HepG2 (cell line): ENCODE results near the gene RABGEF1. TPM values are rescaled to one million over a fixed set of nuclear protein-coding genes. Genes with fewer than 3 reads are reported as not detected.

ENCODE experiments used
- AKAP8 ChIP-seq: sonication (generic); formaldehyde crosslinking; IDR thresholded peaks from 2 replicates; pipeline ENCODE4 v1.5.1; 2020; ENCODE audit warnings: mild to moderate bottlenecking, missing genetic modification reagents
- ATF7 ChIP-seq, 2 experiments: fragments of 450-650 bp in 1 of 2; sonication (generic) in 1 of 2; formaldehyde crosslinking in 1 of 2; IDR thresholded peaks; 2 replicates each; pipeline versions ENCODE4 v1.4.0 to v1.6.1; 2016 to 2020; ENCODE audit warnings: antibody characterized with exemption in 1 of 2, mild to moderate bottlenecking in 1 of 2, missing genetic modification reagents in 1 of 2
- CBX5 ChIP-seq: sonication (generic); formaldehyde crosslinking; IDR thresholded peaks from 2 replicates; pipeline ENCODE4 v1.4.0; 2020; ENCODE audit warnings: missing genetic modification reagents, borderline replicate concordance
- CCAR2 ChIP-seq: fragments of 200-400 bp; formaldehyde crosslinking; optimal IDR thresholded peaks from 2 replicates; pipeline ENCODE3; 2018; ENCODE audit warnings: low read depth, mild to moderate bottlenecking, low read length, moderate library complexity
- CEBPG ChIP-seq: IDR thresholded peaks from 2 replicates; pipeline ENCODE4 v1.6.1; 2016
- EHMT2 ChIP-seq: fragments of 200-600 bp; sonication (generic); IDR thresholded peaks from 2 replicates; pipeline ENCODE4 v1.7.0; 2017; ENCODE audit warnings: antibody characterized with exemption, low read depth, low read length, borderline replicate concordance
- FOXM1 ChIP-seq: sonication (generic); formaldehyde crosslinking; IDR thresholded peaks from 2 replicates; pipeline ENCODE4 v1.5.0; 2020; ENCODE audit warnings: missing genetic modification reagents
- GATAD2A ChIP-seq: IDR thresholded peaks from 2 replicates; pipeline ENCODE4 v1.6.1; 2016
- MAF1 ChIP-seq: sonication (generic); formaldehyde crosslinking; IDR thresholded peaks from 2 replicates; pipeline ENCODE4 v1.5.0; 2020; ENCODE audit warnings: missing genetic modification reagents, borderline replicate concordance
- NFE2L1 ChIP-seq: sonication (generic); formaldehyde crosslinking; IDR thresholded peaks from 2 replicates; pipeline ENCODE4 v1.4.0; 2020; ENCODE audit warnings: missing genetic modification reagents, mild to moderate bottlenecking, borderline replicate concordance
- NR2F1 ChIP-seq, 2 experiments: fragments of 450-650 bp in 1 of 2; formaldehyde crosslinking in 1 of 2; IDR thresholded peaks; 2 replicates each; pipeline versions ENCODE4 v1.5.0 to v1.6.1; 2016 to 2020; ENCODE audit warnings: mild to moderate bottlenecking in 1 of 2, missing compliant biosample characterization in 1 of 2, missing genetic modification reagents in 1 of 2, moderate library complexity in 1 of 2
- PAF1 ChIP-seq: IDR thresholded peaks from 2 replicates; pipeline ENCODE4 v1.6.1; 2016; ENCODE audit warnings: missing genetic modification reagents, missing compliant biosample characterization
- PRPF4 ChIP-seq: fragments of 200-400 bp; formaldehyde crosslinking; IDR thresholded peaks from 2 replicates; pipeline ENCODE4 v1.6.1; 2016; ENCODE audit warnings: low read length, low read depth; ENCODE audit not compliant: poor library complexity, severe bottlenecking
- RBM22 ChIP-seq: fragments of 200-400 bp; formaldehyde crosslinking; optimal IDR thresholded peaks from 2 replicates; pipeline ENCODE3; 2017; ENCODE audit warnings: mild to moderate bottlenecking, low read length, moderate library complexity
- REPIN1 ChIP-seq: sonication (generic); formaldehyde crosslinking; IDR thresholded peaks from 2 replicates; pipeline ENCODE4 v1.8.0; 2022; ENCODE audit warnings: missing genetic modification reagents, low read depth, mild to moderate bottlenecking, borderline replicate concordance
- RXRA ChIP-seq: sonication (generic); formaldehyde crosslinking; IDR thresholded peaks from 2 replicates; pipeline ENCODE4 v1.5.1; 2020; ENCODE audit warnings: missing genetic modification reagents
- SETDB1 ChIP-seq: sonication (generic); formaldehyde crosslinking; IDR thresholded peaks from 2 replicates; pipeline ENCODE4 v1.5.1; 2020; ENCODE audit warnings: missing genetic modification reagents, mild to moderate bottlenecking, borderline replicate concordance
- SP4 ChIP-seq: sonication (generic); formaldehyde crosslinking; IDR thresholded peaks from 2 replicates; pipeline ENCODE4 v1.8.1; 2023; ENCODE audit warnings: mild to moderate bottlenecking, missing genetic modification reagents
- ZBTB37 ChIP-seq: sonication (generic); formaldehyde crosslinking; IDR thresholded peaks from 2 replicates; pipeline ENCODE4 v1.4.0; 2020; ENCODE audit warnings: mild to moderate bottlenecking, missing genetic modification reagents
- ZBTB49 ChIP-seq: sonication (generic); formaldehyde crosslinking; IDR thresholded peaks from 2 replicates; pipeline ENCODE4 v1.4.0; 2020; ENCODE audit warnings: missing genetic modification reagents, borderline replicate concordance
- ZMYM3 ChIP-seq: sonication (generic); formaldehyde crosslinking; IDR thresholded peaks from 2 replicates; pipeline ENCODE4 v1.5.1; 2020; ENCODE audit warnings: mild to moderate bottlenecking, missing genetic modification reagents
- ZNF546 ChIP-seq: sonication (generic); formaldehyde crosslinking; conservative IDR thresholded peaks from 2 replicates; pipeline ENCODE4 v1.8.1; 2023; ENCODE audit warnings: mild to moderate bottlenecking, missing genetic modification reagents
- ZNF652 ChIP-seq: IDR thresholded peaks from 2 replicates; pipeline ENCODE4 v1.6.1; 2016; ENCODE audit warnings: low read depth, borderline replicate concordance
- ZNF879 ChIP-seq: sonication (generic); formaldehyde crosslinking; IDR thresholded peaks from 2 replicates; pipeline ENCODE4 v1.8.1; 2023; ENCODE audit warnings: missing genetic modification reagents
- polyA plus RNA-seq, 8 experiments: library from polyadenylated mRNA; depleted of rRNA in 3 of 8; stranded (reverse) in 7 of 8; unstranded in 1 of 8; fragments of >200 nt; fragmentation: Illumina TruSeq in 4 of 8; extraction: Trizol in 4 of 8; gene quantifications; 2 replicates each; pipeline versions ENCODE4 v1.2.1 to v1.2.3, GENCODE V29; 2011 to 2016; ENCODE audit warnings: low read depth in 4 of 8, missing spikeins in 1 of 8, mixed read lengths in 1 of 8; ENCODE audit not compliant: insufficient read depth in 1 of 8
- total RNA-seq, 5 experiments: library from RNA; depleted of rRNA; stranded (reverse); fragments of >200 nt; fragmentation: Illumina TruSeq; extraction: Trizol; gene quantifications; 2 replicates each; pipeline ENCODE4 v1.2.3, GENCODE V29; 2016; ENCODE audit warnings: low read depth in 1 of 5
- TF ChIP-seq, protein P1 (sequence below): sonication (generic); formaldehyde crosslinking; conservative IDR thresholded peaks from 2 replicates; pipeline ENCODE4 v1.8.1; 2023; ENCODE audit warnings: missing genetic modification reagents
- TF ChIP-seq, protein P2 (sequence below): sonication (generic); formaldehyde crosslinking; IDR thresholded peaks from 2 replicates; pipeline ENCODE4 v1.4.0; 2020; ENCODE audit warnings: mild to moderate bottlenecking, missing genetic modification reagents

The RABGEF1 gene
- total and polyA plus RNA-seq, 2 of the 13 experiments (the other 11 are each of a cell fraction or from before 2014, with no cell fraction given): 22.7 to 35.3 TPM

DNA sequence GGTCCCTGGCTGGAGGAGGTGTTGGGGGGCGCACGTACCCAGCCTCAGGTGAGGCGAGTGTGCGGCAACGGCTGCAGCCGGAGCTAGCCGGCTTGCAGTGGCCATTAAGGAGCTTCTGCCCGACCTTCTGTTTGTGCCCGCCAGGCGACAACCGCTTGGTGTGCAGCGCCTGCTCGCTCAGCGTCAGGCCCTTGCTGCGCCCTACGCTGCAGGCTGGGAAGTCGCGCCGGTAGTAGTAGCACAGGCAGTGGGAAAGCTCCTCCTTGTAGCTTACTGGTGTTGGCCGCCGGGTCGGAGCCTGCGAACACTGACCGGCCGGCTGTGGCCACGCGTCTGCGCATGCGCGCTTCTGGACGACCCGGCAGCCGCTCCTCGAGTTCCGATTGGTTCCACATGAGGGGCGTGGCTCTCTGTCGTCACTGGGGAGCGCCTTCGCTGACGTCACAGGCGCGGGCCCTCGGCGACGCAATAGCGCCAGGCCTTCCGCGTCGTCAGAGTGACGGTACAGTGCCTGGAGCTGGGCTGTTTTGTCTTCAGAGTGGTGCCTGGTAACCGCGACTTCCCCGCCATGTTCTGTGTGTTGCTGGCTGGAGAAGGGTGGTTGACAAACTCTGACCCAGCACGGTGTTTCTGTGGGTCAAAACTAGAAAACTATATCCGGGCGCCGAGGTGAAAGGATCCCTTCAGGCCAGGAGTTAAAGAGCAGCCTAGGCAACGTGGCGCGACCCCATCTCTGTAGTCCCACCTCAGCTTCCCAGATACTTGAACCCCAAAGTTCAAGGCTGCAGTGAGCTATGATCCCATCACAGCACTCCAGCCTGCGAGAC, 104.2 kb downstream of the RABGEF1 start (continued):
- TF ChIP-seq NR2F1 (CRISPR knock-in tag; IDR thresholded peaks at IDR 0.05): no peak
- peak; percentile 91 for TF ChIP-seq CEBPG (CRISPR knock-in tag)
- TF ChIP-seq PRPF4: no peak
- TF ChIP-seq ZBTB37 (CRISPR knock-in tag): no peak
- peak; percentile 62 for TF ChIP-seq GATAD2A
- TF ChIP-seq RBM22: no peak
- TF ChIP-seq ZBTB49 (CRISPR knock-in tag): no peak
- TF ChIP-seq, protein P1, sequence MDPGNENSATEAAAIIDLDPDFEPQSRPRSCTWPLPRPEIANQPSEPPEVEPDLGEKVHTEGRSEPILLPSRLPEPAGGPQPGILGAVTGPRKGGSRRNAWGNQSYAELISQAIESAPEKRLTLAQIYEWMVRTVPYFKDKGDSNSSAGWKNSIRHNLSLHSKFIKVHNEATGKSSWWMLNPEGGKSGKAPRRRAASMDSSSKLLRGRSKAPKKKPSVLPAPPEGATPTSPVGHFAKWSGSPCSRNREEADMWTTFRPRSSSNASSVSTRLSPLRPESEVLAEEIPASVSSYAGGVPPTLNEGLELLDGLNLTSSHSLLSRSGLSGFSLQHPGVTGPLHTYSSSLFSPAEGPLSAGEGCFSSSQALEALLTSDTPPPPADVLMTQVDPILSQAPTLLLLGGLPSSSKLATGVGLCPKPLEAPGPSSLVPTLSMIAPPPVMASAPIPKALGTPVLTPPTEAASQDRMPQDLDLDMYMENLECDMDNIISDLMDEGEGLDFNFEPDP (CRISPR knock-in tag): no peak
- TF ChIP-seq AKAP8 (CRISPR knock-in tag): no peak
- no peak for TF ChIP-seq CCAR2
- TF ChIP-seq REPIN1 (CRISPR knock-in tag): no peak
- peak; percentile 58; the same call in 1 of the 2 replicates for TF ChIP-seq RXRA (CRISPR knock-in tag)
- TF ChIP-seq EHMT2: no peak
- TF ChIP-seq, protein P2, sequence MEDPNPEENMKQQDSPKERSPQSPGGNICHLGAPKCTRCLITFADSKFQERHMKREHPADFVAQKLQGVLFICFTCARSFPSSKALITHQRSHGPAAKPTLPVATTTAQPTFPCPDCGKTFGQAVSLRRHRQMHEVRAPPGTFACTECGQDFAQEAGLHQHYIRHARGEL (CRISPR knock-in tag): no peak
- TF ChIP-seq ZNF879: no peak
- TF ChIP-seq FOXM1 (CRISPR knock-in tag): no peak
- TF ChIP-seq PAF1 (CRISPR knock-in tag): no peak
- peak; percentile 94 for TF ChIP-seq ATF7 (IDR thresholded peaks at IDR 0.05)
- TF ChIP-seq ATF7 (CRISPR knock-in tag; IDR thresholded peaks at IDR 0.05): peak; percentile 90
- TF ChIP-seq SP4 (CRISPR knock-in tag): peak; percentile 97
- TF ChIP-seq MAF1 (CRISPR knock-in tag): no peak
- no peak; the same call in 1 of the 2 replicates for TF ChIP-seq ZMYM3 (CRISPR knock-in tag)
- no peak for TF ChIP-seq ZNF546 (CRISPR knock-in tag)
- no peak for TF ChIP-seq ZNF652 (CRISPR knock-in tag)
- no peak for TF ChIP-seq SETDB1 (CRISPR knock-in tag)
- no peak for TF ChIP-seq NFE2L1 (CRISPR knock-in tag)
- peak; percentile 71; the same call in 1 of the 2 replicates for TF ChIP-seq CBX5
